ENCODE measurements around the gene PEPD. TPM values are rescaled to one million over a fixed set of nuclear protein-coding genes. Genes with fewer than 3 reads are reported as not detected.

The PEPD gene
- total RNA-seq, 4 donors from 2014 or later, result 116 to 1,166 (median 748) TPM

DNA sequence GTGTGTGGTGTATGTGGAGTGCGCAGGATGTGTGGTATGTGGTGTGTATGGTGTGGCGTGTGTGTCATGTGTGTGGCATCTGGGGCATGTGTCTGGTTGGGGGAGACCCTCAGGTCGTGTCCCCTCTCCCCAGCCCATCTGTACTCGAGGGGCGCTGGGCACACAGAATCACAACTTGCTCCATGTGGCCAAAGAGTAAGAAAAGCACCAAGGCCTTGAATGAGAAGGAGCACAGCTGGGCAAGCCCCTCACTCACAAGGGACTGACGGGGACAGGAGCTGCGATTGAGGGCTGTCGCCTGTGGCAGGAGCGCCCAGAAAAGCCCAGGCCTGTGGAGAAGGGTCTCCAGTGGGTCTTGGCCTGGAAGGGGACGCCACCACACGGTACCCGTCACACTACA lies 62.8 kb downstream of the PEPD start:
- H3K4me3 ChIP-seq, result no peak overlapping the region
- no peaks in the 10 kb centered on the region for H3K9me3 ChIP-seq
- peaks cover 0 to 31% (median 0%) of the 10 kb centered on the region in 3 donors for H3K36me3 ChIP-seq
- TF ChIP-seq, protein P1, sequence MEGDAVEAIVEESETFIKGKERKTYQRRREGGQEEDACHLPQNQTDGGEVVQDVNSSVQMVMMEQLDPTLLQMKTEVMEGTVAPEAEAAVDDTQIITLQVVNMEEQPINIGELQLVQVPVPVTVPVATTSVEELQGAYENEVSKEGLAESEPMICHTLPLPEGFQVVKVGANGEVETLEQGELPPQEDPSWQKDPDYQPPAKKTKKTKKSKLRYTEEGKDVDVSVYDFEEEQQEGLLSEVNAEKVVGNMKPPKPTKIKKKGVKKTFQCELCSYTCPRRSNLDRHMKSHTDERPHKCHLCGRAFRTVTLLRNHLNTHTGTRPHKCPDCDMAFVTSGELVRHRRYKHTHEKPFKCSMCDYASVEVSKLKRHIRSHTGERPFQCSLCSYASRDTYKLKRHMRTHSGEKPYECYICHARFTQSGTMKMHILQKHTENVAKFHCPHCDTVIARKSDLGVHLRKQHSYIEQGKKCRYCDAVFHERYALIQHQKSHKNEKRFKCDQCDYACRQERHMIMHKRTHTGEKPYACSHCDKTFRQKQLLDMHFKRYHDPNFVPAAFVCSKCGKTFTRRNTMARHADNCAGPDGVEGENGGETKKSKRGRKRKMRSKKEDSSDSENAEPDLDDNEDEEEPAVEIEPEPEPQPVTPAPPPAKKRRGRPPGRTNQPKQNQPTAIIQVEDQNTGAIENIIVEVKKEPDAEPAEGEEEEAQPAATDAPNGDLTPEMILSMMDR (IDR thresholded peaks at IDR 0.05), result no peak
- TF ChIP-seq POLR2A (IDR thresholded peaks at IDR 0.05), result no peak
- DNase-seq, result peak in 1 of 3 donors; percentile 32
- no peaks in the 10 kb centered on the region for H3K4me1 ChIP-seq
- H3K27ac ChIP-seq, result no peak overlapping the region
- H3K27me3 ChIP-seq, result no peaks in the 10 kb centered on the region

DNA sequence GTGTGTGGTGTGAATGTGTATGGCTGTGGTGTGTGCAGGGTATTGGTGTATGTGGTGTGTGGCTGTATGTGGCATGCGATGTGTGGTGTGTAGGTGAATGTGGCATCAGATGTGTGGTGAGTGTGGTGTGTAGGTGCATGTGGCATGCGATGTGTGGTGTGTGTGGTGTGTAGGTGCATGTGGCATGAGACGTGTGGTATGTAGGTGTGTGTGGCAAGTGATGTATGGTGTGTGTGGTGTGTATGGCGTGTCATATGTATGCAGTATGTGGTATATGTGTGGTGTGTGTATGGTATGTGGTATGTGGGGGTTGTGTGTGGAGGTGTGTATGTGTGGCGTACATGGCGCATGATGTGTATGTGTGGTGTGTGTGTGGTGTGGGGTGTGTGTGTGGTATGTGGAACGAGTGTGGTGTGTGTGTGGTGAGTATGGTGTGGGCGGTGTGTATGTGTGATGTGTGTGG lies 63.4 kb downstream of the PEPD start:
- TF ChIP-seq, protein P1 (IDR thresholded peaks at IDR 0.05), result no peak
- no peak for TF ChIP-seq POLR2A (IDR thresholded peaks at IDR 0.05)
- Histone ChIP-seq H3K27ac (no peak overlapping the region), H3K27me3 (no peaks in the 10 kb centered on the region), H3K9me3 (no peaks in the 10 kb centered on the region), H3K36me3 (peaks cover 0 to 25% (median 0%) of the 10 kb centered on the region in 3 donors), H3K4me3 (no peak overlapping the region), H3K4me1 (no peaks in the 10 kb centered on the region)
- peak in 1 of 3 donors; percentile 13 for DNase-seq

DNA sequence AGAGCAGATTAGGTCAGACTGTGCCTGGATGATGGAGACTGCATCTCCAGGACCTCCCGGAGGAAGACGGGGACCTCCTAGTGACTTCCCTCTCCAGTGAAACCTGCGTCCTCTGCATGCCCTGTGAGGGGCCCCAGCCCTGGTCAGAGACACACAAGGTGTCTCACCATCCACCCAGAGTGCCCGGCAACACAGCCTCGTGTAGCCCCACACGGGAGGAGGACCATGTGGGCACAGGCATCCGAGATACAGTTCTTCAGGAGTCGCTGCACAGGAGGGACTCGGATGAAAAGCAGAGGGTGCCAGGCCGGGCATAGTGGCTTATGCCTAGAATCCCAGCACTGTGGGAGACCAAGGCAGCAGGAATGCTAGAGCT lies 64.8 kb downstream of the PEPD start:
- Histone ChIP-seq H3K4me1 (no peaks in the 10 kb centered on the region), H3K9me3 (no peaks in the 10 kb centered on the region), H3K27me3 (no peaks in the 10 kb centered on the region), H3K27ac (no peak overlapping the region), H3K36me3 (peaks cover 0 to 12% (median 0%) of the 10 kb centered on the region in 3 donors), H3K4me3 (no peak overlapping the region)
- no peak for DNase-seq
- TF ChIP-seq, protein P1 (IDR thresholded peaks at IDR 0.05), result no peak
- TF ChIP-seq POLR2A (IDR thresholded peaks at IDR 0.05), result no peak

- peak in 2 of 3 donors; percentile 36 to 40 for DNase-seq
- Histone ChIP-seq H3K27ac (no peak overlapping the region), H3K36me3 (peaks cover 0 to 7% (median 0%) of the 10 kb centered on the region in 3 donors), H3K4me3 (no peak overlapping the region), H3K27me3 (no peaks in the 10 kb centered on the region), H3K4me1 (no peaks in the 10 kb centered on the region), H3K9me3 (no peaks in the 10 kb centered on the region)
- no peak for TF ChIP-seq POLR2A (IDR thresholded peaks at IDR 0.05)
- TF ChIP-seq, protein P1 (IDR thresholded peaks at IDR 0.05), result no peak
Measured at GRCh38 chr19:33456076-33456844, 65.3 kb downstream of the PEPD start.

- no peaks in the 10 kb centered on the region for H3K4me1 ChIP-seq
Measured at GRCh38 chr19:33453265-33453664, 68.3 kb downstream of the PEPD start.

More at GRCh38 chr19:33453265-33453664, 68.3 kb downstream of the PEPD start:
- Histone ChIP-seq H3K27ac (no peak overlapping the region), H3K36me3 (peaks cover 0 to 12% (median 0%) of the 10 kb centered on the region in 3 donors), H3K4me3 (no peak overlapping the region), H3K9me3 (no peaks in the 10 kb centered on the region), H3K27me3 (no peaks in the 10 kb centered on the region)
- DNase-seq, result no peak
- TF ChIP-seq, protein P1 (IDR thresholded peaks at IDR 0.05), result no peak
- TF ChIP-seq POLR2A (IDR thresholded peaks at IDR 0.05), result no peak

Data from Peyer's patch (tissue), 4 donors.